HepG2 (cell line): ENCODE data around the gene IQCN. TPM values are rescaled to one million over a fixed set of nuclear protein-coding genes. Genes with fewer than 3 reads are reported as not detected.

Experiments
- ATF3 ChIP-seq: sonication (generic); formaldehyde crosslinking; IDR thresholded peaks from 2 replicates; pipeline ENCODE4 v1.4.0; 2020; ENCODE audit warnings: missing genetic modification reagents
- BORCS8-MEF2B ChIP-seq: sonication (generic); formaldehyde crosslinking; IDR thresholded peaks from 2 replicates; pipeline ENCODE4 v1.8.0; 2022; ENCODE audit warnings: mild to moderate bottlenecking, missing genetic modification reagents
- EZH2 ChIP-seq: conservative IDR thresholded peaks from 2 replicates; pipeline ENCODE4 v1.6.1; 2012; ENCODE audit warnings: mild to moderate bottlenecking, low read depth, low read length, moderate library complexity
- FOXC1 ChIP-seq: sonication (generic); formaldehyde crosslinking; IDR thresholded peaks from 2 replicates; pipeline ENCODE4 v1.8.0; 2022; ENCODE audit warnings: mild to moderate bottlenecking, missing genetic modification reagents, borderline replicate concordance
- HMG20B ChIP-seq: conservative IDR thresholded peaks from 2 replicates; pipeline ENCODE4 v1.6.1; 2016; ENCODE audit warnings: missing genetic modification reagents, missing compliant biosample characterization
- JDP2 ChIP-seq: sonication (generic); formaldehyde crosslinking; IDR thresholded peaks from 2 replicates; pipeline ENCODE4 v1.8.1; 2022; ENCODE audit warnings: missing genetic modification reagents, borderline replicate concordance
- MED8 ChIP-seq: sonication (generic); formaldehyde crosslinking; IDR thresholded peaks from 2 replicates; pipeline ENCODE4 v1.8.1; 2023; ENCODE audit warnings: mild to moderate bottlenecking, missing genetic modification reagents; ENCODE audit not compliant: insufficient replicate concordance
- MIER3 ChIP-seq: IDR thresholded peaks from 2 replicates; pipeline ENCODE4 v1.6.1; 2016; ENCODE audit warnings: missing compliant biosample characterization, borderline replicate concordance
- NBN ChIP-seq: fragments of 450-650 bp; conservative IDR thresholded peaks from 2 replicates; pipeline ENCODE4 v1.6.1; 2017
- NRL ChIP-seq: sonication (generic); formaldehyde crosslinking; IDR thresholded peaks from 2 replicates; pipeline ENCODE4 v1.5.0; 2020; ENCODE audit warnings: missing genetic modification reagents, mild to moderate bottlenecking, moderate library complexity, borderline replicate concordance
- PHF5A ChIP-seq: IDR thresholded peaks from one replicate; pipeline ENCODE4 v1.6.1; 2018; ENCODE audit warnings: low read depth, missing genetic modification reagents; ENCODE audit not compliant: unreplicated experiment
- SMC3 ChIP-seq: IDR thresholded peaks from 2 replicates; pipeline ENCODE4 v1.6.1; 2011; ENCODE audit warnings: low read length, improper control_type of control experiment
- SNAI1 ChIP-seq: sonication (generic); formaldehyde crosslinking; IDR thresholded peaks from 2 replicates; pipeline ENCODE4 v1.5.0; 2020; ENCODE audit warnings: mild to moderate bottlenecking, missing genetic modification reagents, borderline replicate concordance
- SNAPC2 ChIP-seq: sonication (generic); formaldehyde crosslinking; IDR thresholded peaks from 2 replicates; pipeline ENCODE4 v1.8.1; 2022; ENCODE audit warnings: mild to moderate bottlenecking, missing genetic modification reagents
- ZBTB21 ChIP-seq: sonication (generic); formaldehyde crosslinking; IDR thresholded peaks from 2 replicates; pipeline ENCODE4 v1.4.0; 2020; ENCODE audit warnings: missing genetic modification reagents
- ZBTB46 ChIP-seq: sonication (generic); formaldehyde crosslinking; IDR thresholded peaks from 2 replicates; pipeline ENCODE4 v1.4.0; 2020; ENCODE audit warnings: mild to moderate bottlenecking, missing genetic modification reagents, borderline replicate concordance
- ZFP91 ChIP-seq: sonication (generic); formaldehyde crosslinking; IDR thresholded peaks from 2 replicates; pipeline ENCODE4 v1.9.0; 2022; ENCODE audit warnings: missing genetic modification reagents, mild to moderate bottlenecking, borderline replicate concordance
- ZNF275 ChIP-seq: sonication (generic); formaldehyde crosslinking; IDR thresholded peaks from 2 replicates; pipeline ENCODE4 v1.8.0; 2022; ENCODE audit warnings: missing genetic modification reagents, mild to moderate bottlenecking, inconsistent platforms, borderline replicate concordance
- ZNF296 ChIP-seq: sonication (generic); formaldehyde crosslinking; conservative IDR thresholded peaks from 2 replicates; pipeline ENCODE4 v1.5.0; 2020; ENCODE audit warnings: mild to moderate bottlenecking, missing genetic modification reagents
- ZNF343 ChIP-seq: sonication (generic); formaldehyde crosslinking; IDR thresholded peaks from 2 replicates; pipeline ENCODE4 v1.4.0; 2020; ENCODE audit warnings: mild to moderate bottlenecking, missing genetic modification reagents
- ZNF431 ChIP-seq: sonication (generic); formaldehyde crosslinking; IDR thresholded peaks from 2 replicates; pipeline ENCODE4 v1.9.0; 2022; ENCODE audit warnings: missing genetic modification reagents, low read depth, mild to moderate bottlenecking, borderline replicate concordance
- ZNF670 ChIP-seq: sonication (generic); formaldehyde crosslinking; IDR thresholded peaks from 2 replicates; pipeline ENCODE4 v1.8.0; 2022; ENCODE audit warnings: mild to moderate bottlenecking, missing genetic modification reagents, borderline replicate concordance
- ZNF720 ChIP-seq: sonication (generic); formaldehyde crosslinking; IDR thresholded peaks from 2 replicates; pipeline ENCODE4 v1.4.0; 2020; ENCODE audit warnings: missing genetic modification reagents
- ZNF775 ChIP-seq: sonication (generic); formaldehyde crosslinking; IDR thresholded peaks from 2 replicates; pipeline ENCODE4 v1.4.0; 2020; ENCODE audit warnings: missing genetic modification reagents, mild to moderate bottlenecking, moderate library complexity, borderline replicate concordance
- ZNF781 ChIP-seq: sonication (generic); formaldehyde crosslinking; IDR thresholded peaks from 2 replicates; pipeline ENCODE4 v1.5.1; 2020; ENCODE audit warnings: borderline replicate concordance, mild to moderate bottlenecking, missing genetic modification reagents; ENCODE audit errors: not compliant biosample characterization
- ZSCAN29 ChIP-seq: sonication (generic); formaldehyde crosslinking; conservative IDR thresholded peaks from 2 replicates; pipeline ENCODE4 v1.4.0; 2020; ENCODE audit warnings: mild to moderate bottlenecking, missing genetic modification reagents
- polyA plus RNA-seq, 8 experiments: library from polyadenylated mRNA; depleted of rRNA in 3 of 8; stranded (reverse) in 7 of 8; unstranded in 1 of 8; fragments of >200 nt; fragmentation: Illumina TruSeq in 4 of 8; extraction: Trizol in 4 of 8; gene quantifications; 2 replicates each; pipeline versions ENCODE4 v1.2.1 to v1.2.3, GENCODE V29; 2011 to 2016; ENCODE audit warnings: low read depth in 4 of 8, missing spikeins in 1 of 8, mixed read lengths in 1 of 8; ENCODE audit not compliant: insufficient read depth in 1 of 8
- total RNA-seq, 5 experiments: library from RNA; depleted of rRNA; stranded (reverse); fragments of >200 nt; fragmentation: Illumina TruSeq; extraction: Trizol; gene quantifications; 2 replicates each; pipeline ENCODE4 v1.2.3, GENCODE V29; 2016; ENCODE audit warnings: low read depth in 1 of 5

Gene IQCN
- total and polyA plus RNA-seq, 2 of the 13 experiments (the other 11 are each of a cell fraction or from before 2014, with no cell fraction given), result 0.04 to 0.18 TPM

GRCh38 chr19:18274781-18275356 lies 617 bp upstream of the IQCN start (continued):
- TF ChIP-seq MED8 (CRISPR knock-in tag) (no peak), ATF3 (CRISPR knock-in tag) (peak; percentile 99), ZNF670 (CRISPR knock-in tag) (no peak), SNAI1 (CRISPR knock-in tag) (no peak), NRL (no peak), ZFP91 (CRISPR knock-in tag) (peak; percentile 71; the same call in 1 of the 2 replicates), SNAPC2 (no peak), ZBTB21 (no peak), BORCS8-MEF2B (no peak), JDP2 (CRISPR knock-in tag) (no peak), ZNF431 (peak; percentile 47; the same call in 1 of the 2 replicates), ZNF781 (CRISPR knock-in tag) (peak; percentile 82), PHF5A (no peak), SMC3 (no peak), EZH2 (no peak), FOXC1 (CRISPR knock-in tag) (no peak), ZNF296 (CRISPR knock-in tag) (no peak), ZNF775 (CRISPR knock-in tag) (no peak), ZSCAN29 (CRISPR knock-in tag) (no peak), ZNF343 (CRISPR knock-in tag) (0 out of 2 replicates have a peak, but pooled peaks have one; percentile 22), HMG20B (CRISPR knock-in tag) (peak; percentile 43; the same call in 1 of the 2 replicates), NBN (no peak), ZNF275 (CRISPR knock-in tag) (no peak), MIER3 (CRISPR knock-in tag) (0 out of 2 replicates have a peak, but pooled peaks have one; percentile 19), ZNF720 (CRISPR knock-in tag) (no peak), ZBTB46 (CRISPR knock-in tag) (peak; percentile 55; the same call in 1 of the 2 replicates)
